ENCODE results near the gene ADAMTSL3. TPM values are rescaled to one million over a fixed set of nuclear protein-coding genes. Genes with fewer than 3 reads are reported as not detected.
"Not testable (repeated sequence)": the region's sequence is repeated elsewhere in the genome, so short reads cannot be mapped to it uniquely, and the experiment has no call there.

The ADAMTSL3 gene
- total RNA-seq, 2 donors from 2014 or later, result not detected

- DNase-seq (ENCODE audit: low spot score), result no peak
- Mint-ChIP-seq H3K4me3 (peak overlapping the region; percentile 4), H3K27me3 (peaks cover 0 to 3% of the 10 kb centered on the region in 2 donors), H3K27ac (no peak overlapping the region), H3K4me1 (ENCODE audit: low read depth in 2 of 2) (no peaks in the 10 kb centered on the region), H3K36me3 (no peaks in the 10 kb centered on the region), H3K9me3 (peaks cover 3% of the 10 kb centered on the region)
- no peak for ATAC-seq
Measured at GRCh38 chr15:83940136-83940535, 286.2 kb downstream of the ADAMTSL3 start.

GRCh38 chr15:83943043-83943442 lies 289.1 kb downstream of the ADAMTSL3 start:
- Mint-ChIP-seq H3K4me1 (ENCODE audit: low read depth in 2 of 2) (no peaks in the 10 kb centered on the region), H3K27me3 (peaks cover 0 to 7% of the 10 kb centered on the region in 2 donors), H3K36me3 (no peaks in the 10 kb centered on the region), H3K4me3 (no peak overlapping the region), H3K27ac (no peak overlapping the region), H3K9me3 (peaks cover 5% of the 10 kb centered on the region)
- ATAC-seq, result peak in 1 of 2 donors; percentile 53
- no peak for DNase-seq (ENCODE audit: low spot score)

- Mint-ChIP-seq H3K9me3 (peaks cover 5% of the 10 kb centered on the region), H3K27ac (no peak overlapping the region), H3K27me3 (peaks cover 0 to 7% of the 10 kb centered on the region in 2 donors), H3K4me3 (no peak overlapping the region), H3K4me1 (ENCODE audit: low read depth in 2 of 2) (no peaks in the 10 kb centered on the region), H3K36me3 (no peaks in the 10 kb centered on the region)
- no peak for ATAC-seq
- DNase-seq (ENCODE audit: low spot score), result no peak
Measured at GRCh38 chr15:83943849-83944404, 290.0 kb downstream of the ADAMTSL3 start.

GRCh38 chr15:83947156-83947555 lies 293.2 kb downstream of the ADAMTSL3 start:
- Mint-ChIP-seq H3K27ac (no peak overlapping the region), H3K27me3 (peaks cover 2 to 17% of the 10 kb centered on the region in 2 donors), H3K4me3 (no peak overlapping the region), H3K36me3 (peaks cover 11% of the 10 kb centered on the region), H3K9me3 (peaks cover 15% of the 10 kb centered on the region), H3K4me1 (ENCODE audit: low read depth in 2 of 2) (no peaks in the 10 kb centered on the region)
- no peak for ATAC-seq
- no peak for DNase-seq (ENCODE audit: low spot score)

GRCh38 chr15:83954506-83954905 lies 300.6 kb downstream of the ADAMTSL3 start:
- Mint-ChIP-seq H3K27me3 (peaks cover 4 to 12% of the 10 kb centered on the region in 2 donors), H3K4me1 (ENCODE audit: low read depth in 2 of 2) (no peaks in the 10 kb centered on the region), H3K9me3 (peaks cover 7% of the 10 kb centered on the region), H3K4me3 (no peak overlapping the region), H3K27ac (no peak overlapping the region), H3K36me3 (peaks cover 12% of the 10 kb centered on the region)
- no peak for DNase-seq (ENCODE audit: low spot score)
- no peak for ATAC-seq

- H3K4me3 Mint-ChIP-seq, result no peak overlapping the region
- ATAC-seq (peak in 1 of 2 donors; percentile 27), DNase-seq (ENCODE audit: low spot score) (no peak)
- H3K36me3 Mint-ChIP-seq, result peaks cover 12% of the 10 kb centered on the region
- peaks cover 7% of the 10 kb centered on the region for H3K9me3 Mint-ChIP-seq
- H3K27me3 Mint-ChIP-seq, result peaks cover 4 to 18% of the 10 kb centered on the region in 2 donors
- H3K4me1 Mint-ChIP-seq (ENCODE audit: low read depth in 2 of 2), result no peaks in the 10 kb centered on the region
- no peak overlapping the region for H3K27ac Mint-ChIP-seq
Measured at GRCh38 chr15:83955806-83956265, 301.9 kb downstream of the ADAMTSL3 start.

- H3K4me3 Mint-ChIP-seq, result no peak overlapping the region
- peaks cover 3% of the 10 kb centered on the region for H3K36me3 Mint-ChIP-seq
- DNase-seq (ENCODE audit: low spot score) (no peak), ATAC-seq (no peak)
- H3K27me3 Mint-ChIP-seq, result peaks cover 4 to 13% of the 10 kb centered on the region in 2 donors
- no peak overlapping the region for H3K27ac Mint-ChIP-seq
- no peaks in the 10 kb centered on the region for H3K4me1 Mint-ChIP-seq (ENCODE audit: low read depth in 2 of 2)
- H3K9me3 Mint-ChIP-seq, result peaks cover 1% of the 10 kb centered on the region
Measured at GRCh38 chr15:83956887-83957286, 303.0 kb downstream of the ADAMTSL3 start.

- DNase-seq (ENCODE audit: low spot score), result no peak
- peaks cover 4 to 9% of the 10 kb centered on the region in 2 donors for H3K27me3 Mint-ChIP-seq
- H3K27ac Mint-ChIP-seq, result no peak overlapping the region
- peaks cover 6% of the 10 kb centered on the region for H3K36me3 Mint-ChIP-seq
- no peak for ATAC-seq
- H3K4me1 Mint-ChIP-seq (ENCODE audit: low read depth in 2 of 2), result no peaks in the 10 kb centered on the region
- no peak overlapping the region for H3K4me3 Mint-ChIP-seq
- H3K9me3 Mint-ChIP-seq, result no peaks in the 10 kb centered on the region
Measured at GRCh38 chr15:83959477-83959876, 305.6 kb downstream of the ADAMTSL3 start.

- no peak overlapping the region for H3K4me3 Mint-ChIP-seq
- no peak overlapping the region for H3K27ac Mint-ChIP-seq
- H3K4me1 Mint-ChIP-seq (ENCODE audit: low read depth in 2 of 2), result no peaks in the 10 kb centered on the region
- H3K9me3 Mint-ChIP-seq, result peaks cover 3% of the 10 kb centered on the region
- peaks cover 2 to 9% of the 10 kb centered on the region in 2 donors for H3K27me3 Mint-ChIP-seq
- ATAC-seq, result no peak
- H3K36me3 Mint-ChIP-seq, result peaks cover 7% of the 10 kb centered on the region
- no peak for DNase-seq (ENCODE audit: low spot score)
Measured at GRCh38 chr15:83960192-83960829, 306.4 kb downstream of the ADAMTSL3 start.

- no peaks in the 10 kb centered on the region for H3K4me1 Mint-ChIP-seq (ENCODE audit: low read depth in 2 of 2)
- DNase-seq (ENCODE audit: low spot score), result no peak
- no peak overlapping the region for H3K4me3 Mint-ChIP-seq
- H3K27ac Mint-ChIP-seq, result no peak overlapping the region
- no peak for ATAC-seq
- H3K36me3 Mint-ChIP-seq, result peaks cover 11% of the 10 kb centered on the region
- peaks cover 2 to 9% of the 10 kb centered on the region in 2 donors for H3K27me3 Mint-ChIP-seq
- peaks cover 10% of the 10 kb centered on the region for H3K9me3 Mint-ChIP-seq
Measured at GRCh38 chr15:83961311-83961710, 307.4 kb downstream of the ADAMTSL3 start.

- not testable (repeated sequence) for H3K4me3 Mint-ChIP-seq; DNase-seq (ENCODE audit: low spot score); H3K27me3 Mint-ChIP-seq; ATAC-seq; H3K9me3 Mint-ChIP-seq; H3K27ac Mint-ChIP-seq; H3K4me1 Mint-ChIP-seq (ENCODE audit: low read depth in 2 of 2)
- peaks cover 11% of the 10 kb centered on the region for H3K36me3 Mint-ChIP-seq
Measured at GRCh38 chr15:83964967-83965366, 311.0 kb downstream of the ADAMTSL3 start.

- Mint-ChIP-seq H3K36me3 (peaks cover 4% of the 10 kb centered on the region), H3K27me3 (peaks cover 0 to 2% of the 10 kb centered on the region in 2 donors), H3K4me1 (ENCODE audit: low read depth in 2 of 2) (no peaks in the 10 kb centered on the region), H3K4me3 (no peak overlapping the region), H3K27ac (no peak overlapping the region), H3K9me3 (peaks cover 7% of the 10 kb centered on the region)
- DNase-seq (ENCODE audit: low spot score) (no peak), ATAC-seq (no peak)
Measured at GRCh38 chr15:83970295-83970890, 316.5 kb downstream of the ADAMTSL3 start.

- no peaks in the 10 kb centered on the region for H3K36me3 Mint-ChIP-seq
- H3K27ac Mint-ChIP-seq, result no peak overlapping the region
- ATAC-seq, result no peak
Measured at GRCh38 chr15:83971992-83972391, 318.1 kb downstream of the ADAMTSL3 start.

GRCh38 chr15:83973816-83974215 lies 319.9 kb downstream of the ADAMTSL3 start:
- no peak for DNase-seq (ENCODE audit: low spot score)
- H3K36me3 Mint-ChIP-seq, result no peaks in the 10 kb centered on the region
- no peak for ATAC-seq

More at GRCh38 chr15:83971992-83972391, 318.1 kb downstream of the ADAMTSL3 start:
- Mint-ChIP-seq H3K4me1 (ENCODE audit: low read depth in 2 of 2) (no peaks in the 10 kb centered on the region), H3K4me3 (no peak overlapping the region), H3K27me3 (peaks cover 0 to 4% of the 10 kb centered on the region in 2 donors), H3K9me3 (no peaks in the 10 kb centered on the region)
- no peak for DNase-seq (ENCODE audit: low spot score)

More at GRCh38 chr15:83973816-83974215, 319.9 kb downstream of the ADAMTSL3 start:
- Mint-ChIP-seq H3K27ac (no peak overlapping the region), H3K4me3 (no peak overlapping the region), H3K27me3 (peaks cover 0 to 4% of the 10 kb centered on the region in 2 donors), H3K9me3 (no peaks in the 10 kb centered on the region), H3K4me1 (ENCODE audit: low read depth in 2 of 2) (no peaks in the 10 kb centered on the region)
